Vagina (tissue), 2 donors: ENCODE measurements around the gene USP25. TPM values are rescaled to one million over a fixed set of nuclear protein-coding genes. Genes with fewer than 3 reads are reported as not detected.

Experiments
- DNase-seq, 2 donors: peaks; one replicate each; pipeline ENCODE4 v3.0.0-alpha.2; 2017; ENCODE audit errors: extremely low spot score in 2 of 2
- H3K27ac ChIP-seq: fragments of 200-600 bp; sonication (generic); one replicate; pipeline ENCODE4 v1.5.1; 2019
- H3K27me3 ChIP-seq: fragments of 200-600 bp; sonication (generic); one replicate; pipeline ENCODE4 v1.5.1; 2019
- H3K36me3 ChIP-seq, 2 donors: fragments of 200-600 bp; sonication (generic); one replicate each; pipeline ENCODE4 v1.5.1; 2017 to 2019
- H3K4me1 ChIP-seq: fragments of 200-600 bp; sonication (generic); one replicate; pipeline ENCODE4 v1.5.1; 2019
- H3K4me3 ChIP-seq, 2 donors: fragments of 200-600 bp; sonication (generic); 1 replicate in 1 of 2; 2 replicates in 1 of 2; pipeline ENCODE4 v1.5.1; 2016 to 2019
- H3K9me3 ChIP-seq: fragments of 200-600 bp; sonication (generic); one replicate; pipeline ENCODE4 v1.5.1; 2019
- POLR2A ChIP-seq, 2 donors: fragments of 450-650 bp; IDR thresholded peaks; one replicate each; pipeline ENCODE4 v1.6.1; 2017; ENCODE audit warnings: antibody characterized with exemption in 2 of 2, mild to moderate bottlenecking in 2 of 2, moderate library complexity in 2 of 2
- POLR2AphosphoS5 ChIP-seq, 2 donors: sonication (generic); formaldehyde crosslinking; IDR thresholded peaks; one replicate each; pipeline ENCODE4 v1.9.0; 2017; ENCODE audit warnings: antibody characterized with exemption in 2 of 2, mild to moderate bottlenecking in 2 of 2, low read depth in 1 of 2; ENCODE audit not compliant: insufficient read depth in 1 of 2
- intact Hi-C: fragments of 100-400 bp; cut with DNase I; formaldehyde crosslinking; loops from one replicate; pipeline ENCODE4 v1.15.1; 2023
- total RNA-seq: library from RNA; depleted of rRNA; stranded (reverse); fragments of >200 nt; gene quantifications from one replicate; pipeline ENCODE4 v1.2.3, GENCODE V29; 2016
- TF ChIP-seq, protein P1 (sequence below), 3 experiments: fragments of 450-650 bp in 2 of 3; fragments of 200-600 bp in 1 of 3; sonication (generic) in 1 of 3; IDR thresholded peaks; one replicate each; pipeline ENCODE4 v1.5.1; 2017 to 2019; ENCODE audit warnings: antibody characterized with exemption in 3 of 3, mild to moderate bottlenecking in 2 of 3, moderate library complexity in 2 of 3

The USP25 gene
- total RNA-seq, 1 donor from 2014 or later: 39.0 TPM

DNA sequence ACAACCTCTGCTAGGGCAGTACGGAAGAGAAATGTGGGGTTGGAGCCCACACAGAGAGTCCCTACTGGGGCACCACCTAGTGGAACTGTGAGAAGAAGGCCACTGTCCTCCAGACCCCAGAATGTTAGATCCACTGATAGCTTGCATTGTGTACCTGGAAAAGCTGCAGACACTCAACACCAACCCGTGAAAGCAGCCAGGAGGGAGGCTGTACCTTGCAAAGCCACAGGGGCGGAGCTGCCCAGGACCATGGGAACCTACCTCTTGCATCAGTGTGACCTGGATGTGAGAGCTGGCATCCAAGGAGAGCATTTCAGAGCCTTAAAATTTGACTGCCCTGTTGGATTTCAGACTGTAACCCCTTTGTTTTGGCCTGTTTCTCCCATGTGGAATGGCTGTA lies 85.5 kb downstream of the USP25 start:
- Histone ChIP-seq H3K27ac (no peak overlapping the region), H3K4me3 (no peak overlapping the region), H3K36me3 (peaks cover 0 to 6% of the 10 kb centered on the region in 2 donors), H3K27me3 (no peaks in the 10 kb centered on the region), H3K4me1 (no peaks in the 10 kb centered on the region), H3K9me3 (no peaks in the 10 kb centered on the region)
- TF ChIP-seq POLR2AphosphoS5 (IDR thresholded peaks at IDR 0.05; ENCODE audit: insufficient read depth in 1 of 2, low read depth in 1 of 2): no peak
- TF ChIP-seq, protein P1, sequence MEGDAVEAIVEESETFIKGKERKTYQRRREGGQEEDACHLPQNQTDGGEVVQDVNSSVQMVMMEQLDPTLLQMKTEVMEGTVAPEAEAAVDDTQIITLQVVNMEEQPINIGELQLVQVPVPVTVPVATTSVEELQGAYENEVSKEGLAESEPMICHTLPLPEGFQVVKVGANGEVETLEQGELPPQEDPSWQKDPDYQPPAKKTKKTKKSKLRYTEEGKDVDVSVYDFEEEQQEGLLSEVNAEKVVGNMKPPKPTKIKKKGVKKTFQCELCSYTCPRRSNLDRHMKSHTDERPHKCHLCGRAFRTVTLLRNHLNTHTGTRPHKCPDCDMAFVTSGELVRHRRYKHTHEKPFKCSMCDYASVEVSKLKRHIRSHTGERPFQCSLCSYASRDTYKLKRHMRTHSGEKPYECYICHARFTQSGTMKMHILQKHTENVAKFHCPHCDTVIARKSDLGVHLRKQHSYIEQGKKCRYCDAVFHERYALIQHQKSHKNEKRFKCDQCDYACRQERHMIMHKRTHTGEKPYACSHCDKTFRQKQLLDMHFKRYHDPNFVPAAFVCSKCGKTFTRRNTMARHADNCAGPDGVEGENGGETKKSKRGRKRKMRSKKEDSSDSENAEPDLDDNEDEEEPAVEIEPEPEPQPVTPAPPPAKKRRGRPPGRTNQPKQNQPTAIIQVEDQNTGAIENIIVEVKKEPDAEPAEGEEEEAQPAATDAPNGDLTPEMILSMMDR (IDR thresholded peaks at IDR 0.05): no peak
- no peak for TF ChIP-seq POLR2A (IDR thresholded peaks at IDR 0.05)
- intact Hi-C loops: no loop called here
- DNase-seq: no peak

DNA sequence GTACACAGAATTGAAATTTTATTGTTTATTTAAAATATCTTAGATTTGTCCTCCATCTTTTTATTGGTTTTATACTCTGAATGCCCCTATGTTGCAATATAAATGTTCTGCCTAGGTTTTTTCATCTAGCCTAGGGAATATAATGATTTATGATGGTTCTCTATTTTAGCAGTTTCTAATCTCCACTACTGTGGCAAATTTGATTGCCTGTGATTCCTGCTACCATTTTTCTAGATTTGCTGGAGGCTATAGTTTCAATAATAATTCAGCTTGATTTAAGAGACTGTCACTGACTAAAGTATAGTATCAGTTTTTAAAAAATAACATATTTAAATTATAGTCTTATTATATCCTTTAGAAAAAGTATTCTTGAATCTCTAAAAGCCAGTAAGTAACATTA lies 90.5 kb downstream of the USP25 start:
- Histone ChIP-seq H3K4me1 (no peaks in the 10 kb centered on the region), H3K9me3 (no peaks in the 10 kb centered on the region), H3K4me3 (no peak overlapping the region), H3K27ac (no peak overlapping the region), H3K27me3 (no peaks in the 10 kb centered on the region), H3K36me3 (no peaks in the 10 kb centered on the region)
- no peak for DNase-seq
- TF ChIP-seq, protein P1 (IDR thresholded peaks at IDR 0.05): no peak
- no peak for TF ChIP-seq POLR2A (IDR thresholded peaks at IDR 0.05)
- TF ChIP-seq POLR2AphosphoS5 (IDR thresholded peaks at IDR 0.05; ENCODE audit: insufficient read depth in 1 of 2, low read depth in 1 of 2): no peak
- intact Hi-C loops: no loop called here

DNA sequence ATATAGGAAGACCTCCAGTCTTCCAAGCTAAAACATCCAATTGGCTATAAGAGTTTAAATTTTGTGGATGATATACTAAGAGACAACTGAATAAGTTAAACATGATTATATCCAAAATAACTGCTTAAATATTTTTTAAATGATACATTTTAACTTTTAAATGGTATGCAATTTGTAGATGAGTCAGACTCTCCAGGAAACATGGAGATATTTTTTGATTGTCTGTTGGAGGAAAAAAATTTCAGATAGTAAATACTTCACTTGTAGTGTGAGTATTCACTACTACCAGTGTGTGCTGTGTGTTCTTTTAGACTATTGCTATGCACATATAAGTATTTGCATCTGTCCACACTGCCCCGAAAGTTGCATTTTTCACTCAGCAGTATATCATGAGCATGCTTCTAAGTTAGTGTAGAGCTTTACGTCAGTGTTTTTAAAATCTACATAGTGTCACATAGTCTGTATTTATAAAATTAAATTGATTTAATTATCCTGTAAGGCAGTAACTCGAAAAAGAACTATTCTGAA lies 91.1 kb downstream of the USP25 start:
- no peaks in the 10 kb centered on the region for H3K27me3 ChIP-seq
- no peaks in the 10 kb centered on the region for H3K36me3 ChIP-seq
- no peak overlapping the region for H3K4me3 ChIP-seq
- TF ChIP-seq POLR2AphosphoS5 (IDR thresholded peaks at IDR 0.05; ENCODE audit: insufficient read depth in 1 of 2, low read depth in 1 of 2) (no peak), POLR2A (IDR thresholded peaks at IDR 0.05) (no peak)
- TF ChIP-seq, protein P1 (IDR thresholded peaks at IDR 0.05): no peak
- H3K27ac ChIP-seq: no peak overlapping the region
- intact Hi-C loops: no loop called here
- DNase-seq: no peak
- H3K9me3 ChIP-seq: no peaks in the 10 kb centered on the region
- H3K4me1 ChIP-seq: no peaks in the 10 kb centered on the region

DNA sequence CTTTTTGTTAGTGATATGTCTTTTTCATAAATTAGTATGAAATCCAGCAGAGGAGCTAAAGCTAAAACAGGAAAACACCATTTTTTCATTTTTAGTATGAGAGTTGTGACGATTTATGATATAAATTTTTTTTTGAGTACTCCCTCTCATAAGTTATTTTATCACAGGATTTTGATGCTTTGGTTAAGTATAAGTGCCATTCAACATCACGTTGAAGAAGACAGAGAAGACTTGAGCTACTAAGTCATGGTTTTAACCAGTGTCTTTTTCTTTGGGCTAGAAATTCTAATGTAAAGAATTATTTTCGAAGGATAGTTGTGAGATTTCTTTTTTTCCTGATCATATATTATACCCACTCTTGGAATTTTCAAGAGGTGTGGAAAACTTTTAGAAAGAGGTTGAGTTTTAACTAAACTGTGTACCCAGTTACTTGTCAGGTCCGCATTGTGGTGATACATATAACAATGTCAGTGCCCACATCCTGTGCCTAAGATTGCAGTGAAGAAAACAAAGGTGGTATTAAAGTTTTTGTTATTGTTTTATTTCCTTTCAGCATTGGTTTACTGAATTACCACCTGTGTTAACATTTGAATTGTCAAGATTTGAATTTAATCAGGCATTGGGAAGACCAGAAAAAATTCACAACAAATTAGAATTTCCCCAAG lies 93.8 kb downstream of the USP25 start:
- DNase-seq: no peak
- intact Hi-C loops: no loop called here
- H3K27ac ChIP-seq: no peak overlapping the region
- H3K27me3 ChIP-seq: no peaks in the 10 kb centered on the region
- no peak overlapping the region for H3K4me3 ChIP-seq
- no peaks in the 10 kb centered on the region for H3K4me1 ChIP-seq
- TF ChIP-seq POLR2AphosphoS5 (IDR thresholded peaks at IDR 0.05; ENCODE audit: insufficient read depth in 1 of 2, low read depth in 1 of 2) (no peak), POLR2A (IDR thresholded peaks at IDR 0.05) (no peak)
- TF ChIP-seq, protein P1 (IDR thresholded peaks at IDR 0.05): no peak
- peaks cover 0 to 14% of the 10 kb centered on the region in 2 donors for H3K36me3 ChIP-seq
- H3K9me3 ChIP-seq: no peaks in the 10 kb centered on the region

DNA sequence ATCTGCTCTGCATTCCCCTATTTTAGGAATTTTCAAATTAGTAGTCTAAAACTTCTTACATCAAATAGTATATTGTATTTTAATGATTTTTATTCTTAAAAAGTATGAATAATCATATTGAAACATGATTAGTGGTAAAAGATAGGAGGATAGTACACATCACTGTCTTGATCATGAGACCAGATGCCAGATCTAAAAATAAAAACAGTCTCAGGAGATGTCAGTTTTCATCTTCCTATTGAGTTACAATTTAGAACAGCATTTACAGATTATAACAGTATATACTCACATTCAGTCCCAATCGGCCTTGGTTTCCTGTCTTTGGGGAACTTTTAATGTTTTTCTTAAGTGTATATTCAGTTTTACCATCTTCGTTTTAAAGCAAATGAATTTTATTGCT lies 95.9 kb downstream of the USP25 start:
- no peaks in the 10 kb centered on the region for H3K9me3 ChIP-seq

More for the DNA sequence above, 95.9 kb downstream of the USP25 start:
- Histone ChIP-seq H3K27me3 (no peaks in the 10 kb centered on the region), H3K27ac (no peak overlapping the region), H3K36me3 (peaks cover 0 to 18% of the 10 kb centered on the region in 2 donors), H3K4me1 (no peaks in the 10 kb centered on the region), H3K4me3 (no peak overlapping the region)
- DNase-seq: no peak
- intact Hi-C loops: no loop called here
- TF ChIP-seq, protein P1 (IDR thresholded peaks at IDR 0.05): no peak
- TF ChIP-seq POLR2A (IDR thresholded peaks at IDR 0.05) (no peak), POLR2AphosphoS5 (IDR thresholded peaks at IDR 0.05; ENCODE audit: insufficient read depth in 1 of 2, low read depth in 1 of 2) (no peak)
